ENCODE measurements around the gene RARRES1. TPM values are rescaled to one million over a fixed set of nuclear protein-coding genes. Genes with fewer than 3 reads are reported as not detected.

Gene RARRES1
- total RNA-seq, 1 experiment from 2014 or later = 0.81 TPM

GRCh38 chr3:158680861-158681260 lies 51.4 kb downstream of the RARRES1 start:
- no peak overlapping the region for H3K4me3 Mint-ChIP-seq
- TF ChIP-seq CTCF (conservative IDR thresholded peaks at IDR 0.05) = no peak
- no peak overlapping the region for H2BK120ac ChIP-seq (ENCODE audit: low read depth, low read length, poor library complexity, severe bottlenecking)
- no peak overlapping the region for H3K27ac ChIP-seq (ENCODE audit: insufficient read length, low read depth, low read length)
- H2BK5ac ChIP-seq (ENCODE audit: insufficient read length, low read length) = no peak overlapping the region
- no peak overlapping the region for H3K14ac ChIP-seq (ENCODE audit: insufficient read depth, low read length)
- H3K36me3 Mint-ChIP-seq (ENCODE audit: insufficient read depth in 1 of 3, low read depth in 3 of 3) = peaks cover 0 to 10% (median 0%) of the 10 kb centered on the region in 3 experiments; a peak in 2 of 7 replicates
- no peaks in the 10 kb centered on the region for H3K79me2 ChIP-seq (ENCODE audit: insufficient read depth, low read length)
- H3T11ph ChIP-seq (ENCODE audit: low read length) = no peak overlapping the region
- no peak overlapping the region for H2AFZ ChIP-seq (ENCODE audit: low read length)
- H3K27ac Mint-ChIP-seq = no peak overlapping the region
- no peak overlapping the region for H4K5ac ChIP-seq (ENCODE audit: insufficient read length, low read depth, low read length)
- no peak overlapping the region for H2BK12ac ChIP-seq (ENCODE audit: insufficient read length, low read depth, low read length)
- no peaks in the 10 kb centered on the region for H4K20me1 ChIP-seq (ENCODE audit: control insufficient read depth, insufficient read depth, insufficient read length)
- H3K9me3 ChIP-seq (ENCODE audit: control insufficient read depth, low read depth, low read length) = no peaks in the 10 kb centered on the region
- no peak overlapping the region for H4K8ac ChIP-seq (replicated peaks; ENCODE audit: insufficient read length, low read depth, low read length)
- no peak overlapping the region for H2AK5ac ChIP-seq (ENCODE audit: insufficient read length, low read length)
- no peak overlapping the region for H3K4ac ChIP-seq (ENCODE audit: low read depth, low read length)
- no peaks in the 10 kb centered on the region for H3K23me2 ChIP-seq (ENCODE audit: insufficient read length, low read depth, low read length, poor library complexity, severe bottlenecking)
- H3K56ac ChIP-seq (ENCODE audit: insufficient read length, low read depth, low read length) = no peak overlapping the region
- no peaks in the 10 kb centered on the region for H3K9me3 Mint-ChIP-seq
- H2BK15ac ChIP-seq (ENCODE audit: low read depth, low read length) = no peak overlapping the region
- H3K9ac ChIP-seq (ENCODE audit: extremely low read depth, insufficient read length, low read length) = no peak overlapping the region
- H3K4me2 ChIP-seq (ENCODE audit: insufficient read depth, insufficient read length, low read length) = no peak overlapping the region
- no peaks in the 10 kb centered on the region for H3K27me3 ChIP-seq (ENCODE audit: insufficient read depth, low read length)
- H3K23ac ChIP-seq (ENCODE audit: insufficient read length, low read depth, low read length) = no peak overlapping the region
- H3K4me1 ChIP-seq (ENCODE audit: insufficient read depth, low read length) = no peaks in the 10 kb centered on the region
- no peak overlapping the region for H2BK20ac ChIP-seq (ENCODE audit: low read depth, low read length, poor library complexity, severe bottlenecking)
- H4K91ac ChIP-seq (ENCODE audit: insufficient read length, low read depth, low read length) = no peak overlapping the region
- H3K18ac ChIP-seq (ENCODE audit: insufficient read length, low read depth, low read length) = no peak overlapping the region
- no peaks in the 10 kb centered on the region for H3K79me1 ChIP-seq (ENCODE audit: insufficient read depth, low read depth, low read length, poor library complexity, severe bottlenecking)
- H3K27me3 Mint-ChIP-seq (ENCODE audit: low read depth) = no peaks in the 10 kb centered on the region
- DNase-seq = no peak
- no peaks in the 10 kb centered on the region for H3K4me1 Mint-ChIP-seq
- no CpG with 5 or more reads among the region's 2 CpGs for WGBS (ENCODE audit: extremely low coverage, insufficient read length, low lambda C conversion rate)

All from H9 (cell line).